Measurements from ENCODE around the gene EIF5B. TPM values are rescaled to one million over a fixed set of nuclear protein-coding genes. Genes with fewer than 3 reads are reported as not detected.

The EIF5B gene
- total and polyA plus RNA-seq, 2 of the 8 experiments (the other 6 are each of a cell fraction or from before 2014, with no cell fraction given) = 10.7 to 64.5 TPM

DNA sequence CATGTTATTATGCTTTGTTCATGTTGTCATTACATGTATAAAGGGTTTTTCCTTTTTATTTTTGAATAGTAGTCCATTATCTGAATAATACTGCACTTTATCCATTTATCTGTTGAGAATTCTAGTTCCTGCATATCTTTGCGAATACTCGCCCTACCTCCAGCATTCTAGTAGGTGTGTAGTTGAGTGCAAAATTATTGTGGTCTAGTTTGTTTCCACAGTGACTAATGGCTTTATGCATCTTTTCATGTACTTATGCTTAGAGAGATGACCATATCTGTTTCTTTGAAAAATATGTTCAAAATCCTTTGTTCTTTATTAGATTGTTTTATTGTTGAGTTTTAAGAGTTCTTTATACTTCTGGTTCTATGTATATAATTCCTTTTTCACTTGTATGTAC, 48.8 kb downstream of the EIF5B start (continued):
- no peak for TF ChIP-seq TCF12 (IDR thresholded peaks at IDR 0.05; ENCODE audit: low read depth, low read length)
- TF ChIP-seq HDAC6 (IDR thresholded peaks at IDR 0.05; ENCODE audit: low read depth, low read length) = no peak
- no peak for TF ChIP-seq RXRA (IDR thresholded peaks at IDR 0.05; ENCODE audit: insufficient read depth, low read depth, low read length)
- no peak for TF ChIP-seq CHD1 (IDR thresholded peaks at IDR 0.05; ENCODE audit: low read depth, low read length)
- TF ChIP-seq POLR2A (IDR thresholded peaks at IDR 0.05; ENCODE audit: control extremely low read depth in 1 of 2, low read depth in 2 of 2, low read length in 2 of 2) = no peak
- TF ChIP-seq CBX5 (IDR thresholded peaks at IDR 0.05; ENCODE audit: low read depth, low read length) = no peak
- TF ChIP-seq ASH2L (IDR thresholded peaks at IDR 0.05; ENCODE audit: low read length) = no peak

All from H1 (cell line).